ENCODE data around the gene MYO15B. TPM values are rescaled to one million over a fixed set of nuclear protein-coding genes. Genes with fewer than 3 reads are reported as not detected.
A peak's percentile ranks its signal among the peaks of the same experiment; 100 is the strongest.

Gene MYO15B
- total RNA-seq, 1 donor from 2014 or later = 43.0 TPM

- intact Hi-C loops (cut with micrococcal nuclease) = no loop called here
- Histone ChIP-seq H3K27me3 (ENCODE audit: low read depth) (no peaks in the 10 kb centered on the region), H3K4me3 (no peak overlapping the region), H3K36me3 (no peaks in the 10 kb centered on the region), H3K27ac (replicated peaks) (no peak overlapping the region), H3K9me3 (replicated peaks) (no peaks in the 10 kb centered on the region), H3K4me1 (peaks cover 2% of the 10 kb centered on the region)
- DNase-seq = no peak
- TF ChIP-seq CTCF (IDR thresholded peaks at IDR 0.05; ENCODE audit: borderline replicate concordance) = no peak
Observed at GRCh38 chr17:75595284-75595919, 7.8 kb downstream of the MYO15B start.

GRCh38 chr17:75595920-75596313 lies 8.3 kb downstream of the MYO15B start:
- no peak for TF ChIP-seq CTCF (IDR thresholded peaks at IDR 0.05; ENCODE audit: borderline replicate concordance)
- DNase-seq = no peak
- Histone ChIP-seq H3K27ac (replicated peaks) (no peak overlapping the region), H3K36me3 (no peaks in the 10 kb centered on the region), H3K4me1 (no peaks in the 10 kb centered on the region), H3K9me3 (replicated peaks) (no peaks in the 10 kb centered on the region), H3K4me3 (no peak overlapping the region), H3K27me3 (ENCODE audit: low read depth) (no peaks in the 10 kb centered on the region)
- intact Hi-C loops (cut with micrococcal nuclease) = no loop called here

GRCh38 chr17:75596320-75597087 lies 8.9 kb downstream of the MYO15B start:
- no peak overlapping the region for H3K4me3 ChIP-seq
- no peaks in the 10 kb centered on the region for H3K27me3 ChIP-seq (ENCODE audit: low read depth)
- no peak for TF ChIP-seq CTCF (IDR thresholded peaks at IDR 0.05; ENCODE audit: borderline replicate concordance)
- intact Hi-C loops (cut with micrococcal nuclease) = no loop called here
- H3K36me3 ChIP-seq = no peaks in the 10 kb centered on the region
- H3K27ac ChIP-seq (replicated peaks) = no peak overlapping the region
- H3K9me3 ChIP-seq (replicated peaks) = no peaks in the 10 kb centered on the region
- no peaks in the 10 kb centered on the region for H3K4me1 ChIP-seq
- no peak for DNase-seq

GRCh38 chr17:75601057-75601987 lies 13.7 kb downstream of the MYO15B start:
- no peaks in the 10 kb centered on the region for H3K27me3 ChIP-seq (ENCODE audit: low read depth)
- no peaks in the 10 kb centered on the region for H3K9me3 ChIP-seq (replicated peaks)
- H3K4me1 ChIP-seq = peaks cover 6% of the 10 kb centered on the region
- H3K4me3 ChIP-seq = no peak overlapping the region
- no peak overlapping the region for H3K27ac ChIP-seq (replicated peaks)
- intact Hi-C loops (cut with micrococcal nuclease) = no loop called here
- no peaks in the 10 kb centered on the region for H3K36me3 ChIP-seq
- peak; percentile 44 for DNase-seq
- TF ChIP-seq CTCF (IDR thresholded peaks at IDR 0.05; ENCODE audit: borderline replicate concordance) = peak; percentile 75

- intact Hi-C loops (cut with micrococcal nuclease) = no loop called here
- Histone ChIP-seq H3K4me3 (no peak overlapping the region), H3K9me3 (replicated peaks) (no peaks in the 10 kb centered on the region), H3K36me3 (peaks cover 7% of the 10 kb centered on the region), H3K27me3 (ENCODE audit: low read depth) (no peaks in the 10 kb centered on the region), H3K27ac (replicated peaks) (no peak overlapping the region), H3K4me1 (peaks cover 6% of the 10 kb centered on the region)
- no peak for TF ChIP-seq CTCF (IDR thresholded peaks at IDR 0.05; ENCODE audit: borderline replicate concordance)
- no peak for DNase-seq
Observed at GRCh38 chr17:75602644-75603043, 15.0 kb downstream of the MYO15B start.

All from left ventricle myocardium inferior (tissue), 1 donor.